ENCODE data around the gene OAS2.

Gene OAS2

GRCh38 chr12:113056631-113057488 lies 78.5 kb downstream of the OAS2 start, which contains the start of gene DTX1:
DTX1 (plus strand) TSS chr12:113056730; CDS start chr12:113058193, 1,463 bp downstream.
- Histone ChIP-seq H3K36me3 (ENCODE audit: insufficient read depth, low read length) (no peaks in the 10 kb centered on the region), H3K9me3 (ENCODE audit: insufficient read depth, low read depth, low read length) (no peaks in the 10 kb centered on the region), H3K9ac (ENCODE audit: low read depth, low read length, poor library complexity, severe bottlenecking) (no peak within 1 kb of the TSS), H4K20me1 (ENCODE audit: insufficient read depth, low read length, poor library complexity, severe bottlenecking) (no peaks in the 10 kb centered on the region), H3K27me3 (ENCODE audit: insufficient read depth, low read length, poor library complexity, severe bottlenecking) (no peaks in the 10 kb centered on the region), H3K4me3 (ENCODE audit: low read length, poor library complexity, severe bottlenecking) (no peak within 1 kb of the TSS), H3K4me2 (ENCODE audit: low read depth, low read length, poor library complexity, severe bottlenecking) (no peak within 1 kb of the TSS), H2AFZ (ENCODE audit: low read length) (no peak within 1 kb of the TSS), H3F3A (ENCODE audit: low read depth) (no peaks in the 10 kb centered on the region), H3K79me2 (ENCODE audit: insufficient read depth, low read length) (no peaks in the 10 kb centered on the region), H3K9me2 (replicated peaks; ENCODE audit: low read depth, low read length) (no peaks in the 10 kb centered on the region), H3K4me1 (ENCODE audit: insufficient read depth, low read length, poor library complexity, severe bottlenecking) (no peaks in the 10 kb centered on the region)
- TF ChIP-seq CTCF (conservative IDR thresholded peaks at IDR 0.05; ENCODE audit: low read length) = no peak

GRCh38 chr12:113057565-113058485 lies 79.5 kb downstream of the OAS2 start:
- no peak for TF ChIP-seq CTCF (conservative IDR thresholded peaks at IDR 0.05; ENCODE audit: low read length)
- TF ChIP-seq EZH2phosphoT487 (IDR thresholded peaks at IDR 0.05; ENCODE audit: borderline replicate concordance) = no peak
- no peaks in the 10 kb centered on the region for H3K9me2 ChIP-seq (replicated peaks; ENCODE audit: low read depth, low read length)
- no peaks in the 10 kb centered on the region for H4K20me1 ChIP-seq (ENCODE audit: insufficient read depth, low read length, poor library complexity, severe bottlenecking)
- no peaks in the 10 kb centered on the region for H3K4me1 ChIP-seq (ENCODE audit: insufficient read depth, low read length, poor library complexity, severe bottlenecking)
- H3K4me3 ChIP-seq (ENCODE audit: low read length, poor library complexity, severe bottlenecking) = no peak overlapping the region
- no peaks in the 10 kb centered on the region for H3K36me3 ChIP-seq (ENCODE audit: insufficient read depth, low read length)
- H3K79me2 ChIP-seq (ENCODE audit: insufficient read depth, low read length) = no peaks in the 10 kb centered on the region
- no peak overlapping the region for H2AFZ ChIP-seq (ENCODE audit: low read length)
- H3K9me3 ChIP-seq (ENCODE audit: insufficient read depth, low read depth, low read length) = no peaks in the 10 kb centered on the region
- H3F3A ChIP-seq (ENCODE audit: low read depth) = no peaks in the 10 kb centered on the region
- no peak overlapping the region for H3K9ac ChIP-seq (ENCODE audit: low read depth, low read length, poor library complexity, severe bottlenecking)
- no peaks in the 10 kb centered on the region for H3K27me3 ChIP-seq (ENCODE audit: insufficient read depth, low read length, poor library complexity, severe bottlenecking)
- no peak overlapping the region for H3K4me2 ChIP-seq (ENCODE audit: low read depth, low read length, poor library complexity, severe bottlenecking)

DNA sequence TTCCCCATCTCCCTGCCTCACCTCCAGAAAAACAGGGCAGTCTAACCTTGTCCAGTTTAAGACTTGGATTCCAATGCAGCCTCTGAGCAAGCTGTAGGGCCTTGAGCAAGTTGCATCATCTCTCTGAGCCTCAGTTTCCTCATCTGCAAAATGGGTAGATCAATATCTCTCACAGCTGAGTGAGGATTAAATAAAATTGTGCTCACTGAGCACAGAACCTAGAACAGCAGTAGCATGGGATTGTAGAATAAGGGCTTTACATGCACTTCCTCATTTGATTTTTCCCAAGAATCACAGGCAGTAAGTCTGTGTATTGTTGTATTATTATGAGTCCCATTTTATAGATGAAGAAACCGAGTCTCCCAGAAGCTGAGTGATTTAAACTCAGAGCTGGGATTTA lies 80.2 kb downstream of the OAS2 start:
- no peaks in the 10 kb centered on the region for H3K79me2 ChIP-seq (ENCODE audit: insufficient read depth, low read length)
- no peak overlapping the region for H2AFZ ChIP-seq (ENCODE audit: low read length)

More for the DNA sequence above, 80.2 kb downstream of the OAS2 start:
- H3K9ac ChIP-seq (ENCODE audit: low read depth, low read length, poor library complexity, severe bottlenecking) = no peak overlapping the region
- no peak for TF ChIP-seq CTCF (conservative IDR thresholded peaks at IDR 0.05; ENCODE audit: low read length)
- TF ChIP-seq EZH2phosphoT487 (IDR thresholded peaks at IDR 0.05; ENCODE audit: borderline replicate concordance) = no peak
- H3K4me2 ChIP-seq (ENCODE audit: low read depth, low read length, poor library complexity, severe bottlenecking) = no peak overlapping the region
- no peaks in the 10 kb centered on the region for H3K4me1 ChIP-seq (ENCODE audit: insufficient read depth, low read length, poor library complexity, severe bottlenecking)
- H3K27me3 ChIP-seq (ENCODE audit: insufficient read depth, low read length, poor library complexity, severe bottlenecking) = no peaks in the 10 kb centered on the region
- no peaks in the 10 kb centered on the region for H3F3A ChIP-seq (ENCODE audit: low read depth)
- H3K9me3 ChIP-seq (ENCODE audit: insufficient read depth, low read depth, low read length) = no peaks in the 10 kb centered on the region
- no peaks in the 10 kb centered on the region for H4K20me1 ChIP-seq (ENCODE audit: insufficient read depth, low read length, poor library complexity, severe bottlenecking)
- H3K9me2 ChIP-seq (replicated peaks; ENCODE audit: low read depth, low read length) = no peaks in the 10 kb centered on the region
- no peaks in the 10 kb centered on the region for H3K36me3 ChIP-seq (ENCODE audit: insufficient read depth, low read length)
- no peak overlapping the region for H3K4me3 ChIP-seq (ENCODE audit: low read length, poor library complexity, severe bottlenecking)
